ENCODE data around the gene RMDN2.

DNA sequence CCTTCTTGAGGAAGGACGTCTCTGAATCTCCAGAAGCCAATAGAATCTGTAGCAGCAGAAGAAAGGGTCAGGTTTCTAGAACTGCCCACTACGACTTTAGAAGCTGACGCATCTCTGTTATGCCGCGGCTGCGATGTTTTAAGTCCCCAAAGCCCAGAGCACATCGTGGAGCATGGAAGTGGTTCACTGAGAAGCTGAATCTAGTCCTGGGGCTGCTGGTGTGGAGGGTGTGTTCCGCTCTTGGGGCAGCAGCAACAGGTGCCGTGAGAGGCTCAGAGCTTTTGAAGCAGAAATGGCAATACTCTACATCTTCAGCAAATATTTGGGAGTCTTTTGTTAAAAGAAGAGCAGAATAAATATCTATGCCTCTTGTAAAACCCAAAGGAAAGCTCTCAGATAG lies 48.9 kb upstream of the RMDN2 start:
- TF ChIP-seq, protein P1, sequence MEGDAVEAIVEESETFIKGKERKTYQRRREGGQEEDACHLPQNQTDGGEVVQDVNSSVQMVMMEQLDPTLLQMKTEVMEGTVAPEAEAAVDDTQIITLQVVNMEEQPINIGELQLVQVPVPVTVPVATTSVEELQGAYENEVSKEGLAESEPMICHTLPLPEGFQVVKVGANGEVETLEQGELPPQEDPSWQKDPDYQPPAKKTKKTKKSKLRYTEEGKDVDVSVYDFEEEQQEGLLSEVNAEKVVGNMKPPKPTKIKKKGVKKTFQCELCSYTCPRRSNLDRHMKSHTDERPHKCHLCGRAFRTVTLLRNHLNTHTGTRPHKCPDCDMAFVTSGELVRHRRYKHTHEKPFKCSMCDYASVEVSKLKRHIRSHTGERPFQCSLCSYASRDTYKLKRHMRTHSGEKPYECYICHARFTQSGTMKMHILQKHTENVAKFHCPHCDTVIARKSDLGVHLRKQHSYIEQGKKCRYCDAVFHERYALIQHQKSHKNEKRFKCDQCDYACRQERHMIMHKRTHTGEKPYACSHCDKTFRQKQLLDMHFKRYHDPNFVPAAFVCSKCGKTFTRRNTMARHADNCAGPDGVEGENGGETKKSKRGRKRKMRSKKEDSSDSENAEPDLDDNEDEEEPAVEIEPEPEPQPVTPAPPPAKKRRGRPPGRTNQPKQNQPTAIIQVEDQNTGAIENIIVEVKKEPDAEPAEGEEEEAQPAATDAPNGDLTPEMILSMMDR (conservative IDR thresholded peaks at IDR 0.05; ENCODE audit: low read depth, low read length) = no peak
- no peak for TF ChIP-seq EZH2 (IDR thresholded peaks at IDR 0.05; ENCODE audit: borderline replicate concordance, low read depth, low read length, poor library complexity, severe bottlenecking)

Data from A673 (cell line).